Kidney tubule cell (primary cell): ENCODE results near the gene PCDH9.

Source experiments
- DNase-seq: peaks from one replicate; pipeline ENCODE4 v3.0.0-alpha.2; 2018; ENCODE audit warnings: low spot score

PCDH9 gene

DNA sequence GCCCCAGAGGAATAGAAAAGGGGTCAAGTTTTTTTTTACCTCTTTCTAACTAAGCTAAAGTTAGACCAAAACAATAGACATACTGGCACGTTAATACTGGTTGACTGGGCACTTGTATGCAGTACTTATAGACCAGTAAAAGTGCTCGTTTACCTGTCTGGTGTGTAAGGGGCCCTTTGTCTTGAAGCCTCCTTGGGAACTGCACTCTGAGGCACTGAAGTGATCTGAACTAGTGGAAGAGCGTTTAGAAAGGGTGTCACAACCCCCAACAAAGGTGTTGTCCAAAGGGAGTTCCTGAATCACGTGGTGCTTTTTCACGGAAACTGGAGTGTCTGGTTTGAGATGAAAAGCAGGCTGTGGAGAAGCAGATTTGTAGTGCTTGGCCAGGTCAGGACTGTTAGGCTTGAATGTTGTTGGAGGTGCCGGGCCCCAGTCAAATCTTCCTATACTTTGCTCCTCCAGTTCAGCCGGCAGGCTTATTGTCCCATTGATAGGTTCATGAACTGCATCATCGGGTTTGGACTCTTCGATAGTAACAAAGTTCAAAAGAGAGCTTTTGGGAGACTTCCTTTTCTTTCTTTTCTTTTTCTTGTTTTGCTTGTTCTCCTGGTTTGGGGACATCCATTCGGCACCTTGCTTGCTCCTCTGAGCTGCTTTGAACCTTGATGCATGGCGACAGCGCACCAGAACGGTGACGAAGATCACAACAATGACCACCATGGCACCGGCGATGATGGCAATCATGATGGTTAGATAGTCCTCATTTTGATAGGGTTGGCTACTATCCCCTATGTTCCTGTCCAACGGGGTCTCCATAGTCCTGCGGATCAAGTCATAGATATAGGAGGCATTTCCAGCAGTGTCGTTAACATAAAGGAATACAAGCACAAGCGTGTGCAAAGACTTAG, 4.6 kb downstream of the PCDH9 start:
- DNase-seq: no peak

DNA sequence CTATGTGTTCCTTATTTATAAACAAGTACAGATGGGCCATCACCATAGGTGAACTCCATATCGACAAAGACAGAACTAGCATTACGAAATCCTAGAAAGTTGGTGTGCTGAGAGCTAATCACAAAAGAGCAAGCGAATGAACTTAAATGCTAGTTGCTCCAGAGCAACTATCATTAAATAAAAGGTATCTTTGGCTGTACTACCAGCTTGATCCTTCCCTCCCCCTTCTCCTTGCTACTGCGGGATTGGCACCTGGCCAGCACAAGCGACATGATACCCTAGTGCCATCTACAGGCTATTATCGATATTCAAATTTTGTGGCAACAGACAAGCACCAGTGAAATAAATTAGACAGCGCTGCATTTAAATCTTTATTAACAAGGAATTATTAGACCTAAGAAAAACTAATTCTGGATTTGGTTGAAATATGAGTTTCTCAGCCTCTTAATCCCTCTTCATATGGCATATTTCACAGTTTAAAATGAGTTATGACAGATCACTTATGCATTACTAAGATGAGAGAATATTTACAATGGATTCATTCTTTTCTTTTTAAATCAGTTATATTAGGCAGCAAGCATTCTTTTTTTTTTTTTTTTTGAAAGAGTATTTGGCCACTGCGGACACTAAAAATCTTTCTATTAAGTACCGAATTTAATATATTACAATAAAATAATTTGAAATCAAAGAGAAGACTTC, 5.8 kb downstream of the PCDH9 start:
- peak; percentile 82 for DNase-seq

DNA sequence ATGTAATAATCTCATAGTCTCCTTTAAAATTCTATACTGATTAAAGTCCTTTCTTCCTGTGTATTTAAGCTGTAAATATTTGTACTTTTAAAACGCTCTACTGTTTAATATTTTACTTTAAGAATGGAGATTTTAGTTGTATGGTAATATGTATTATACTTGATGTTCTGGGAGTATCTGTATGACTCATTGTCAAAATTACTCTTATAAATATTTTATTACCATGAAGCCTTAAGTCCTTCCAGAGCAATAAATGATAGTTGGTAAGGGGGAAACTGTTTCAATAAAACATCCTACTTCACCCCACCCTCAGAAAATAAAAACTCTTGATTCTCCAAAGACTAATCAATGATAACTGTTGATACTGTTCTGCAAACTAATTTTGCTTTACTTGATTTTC, 6.4 kb downstream of the PCDH9 start:
- no peak for DNase-seq

DNA sequence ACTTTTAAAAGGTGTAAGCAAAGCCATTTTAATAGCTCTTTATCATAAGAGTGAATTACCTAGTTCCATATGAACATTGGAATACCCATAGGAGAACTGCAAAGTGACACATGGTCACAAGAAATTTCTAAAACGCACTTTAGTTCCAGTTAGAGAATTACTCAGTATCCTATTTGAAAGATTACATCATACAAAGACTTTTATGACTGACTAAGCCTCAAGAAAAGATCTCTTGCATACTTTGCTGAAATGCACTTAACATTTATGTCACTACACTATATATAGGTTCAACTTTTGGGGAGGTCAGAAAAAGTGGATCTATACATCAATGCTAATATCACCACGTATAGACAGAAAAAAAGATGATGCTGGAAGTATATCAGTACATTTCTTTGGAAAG, 7.1 kb downstream of the PCDH9 start:
- peak; percentile 28 for DNase-seq

GRCh38 chr13:67221630-67222226, 8.4 kb downstream of the PCDH9 start:
- DNase-seq: no peak

DNA sequence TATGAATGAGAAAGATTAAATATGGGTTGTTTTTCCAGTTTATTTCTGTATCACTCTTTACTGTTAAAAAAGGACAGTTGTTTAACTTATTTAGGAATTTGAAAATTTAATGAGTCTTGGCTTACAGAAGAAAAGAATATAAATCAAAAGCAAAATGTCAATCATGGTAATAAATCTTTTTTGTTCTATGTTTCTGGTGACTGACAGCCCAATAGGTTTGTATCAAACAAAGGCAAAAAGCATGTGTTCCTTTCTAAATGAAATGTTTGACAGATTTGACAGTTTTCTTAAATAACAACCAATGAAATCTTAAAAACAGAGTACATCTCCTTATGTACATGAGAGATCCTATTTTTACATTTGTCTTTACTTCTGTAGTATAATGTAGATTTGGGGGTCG, 11.0 kb downstream of the PCDH9 start:
- no peak for DNase-seq

- DNase-seq: no peak
Measured at GRCh38 chr13:67217880-67218279, 12.3 kb downstream of the PCDH9 start.

GRCh38 chr13:67216864-67217263, 13.3 kb downstream of the PCDH9 start:
- no peak for DNase-seq

GRCh38 chr13:67210208-67210607, 19.9 kb downstream of the PCDH9 start:
- no peak for DNase-seq

DNA sequence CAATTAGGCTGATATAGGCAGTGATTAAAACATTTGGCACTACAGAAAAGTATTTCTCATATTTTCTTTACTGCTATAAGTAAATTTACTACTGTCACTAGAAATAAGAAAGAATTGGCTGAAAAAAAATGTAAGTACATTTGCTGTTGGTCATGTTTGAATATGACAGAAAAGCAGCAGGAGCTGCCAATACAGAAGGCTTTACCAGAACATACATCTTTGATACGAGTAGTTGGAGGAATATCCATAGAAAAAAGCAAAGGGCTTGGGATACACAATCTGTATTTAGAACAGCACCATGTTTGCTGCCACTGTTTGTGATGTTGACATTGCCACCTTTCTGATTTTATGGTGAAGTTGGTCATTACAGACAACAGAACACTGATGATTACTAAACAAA, 21.6 kb downstream of the PCDH9 start:
- no peak for DNase-seq

DNA sequence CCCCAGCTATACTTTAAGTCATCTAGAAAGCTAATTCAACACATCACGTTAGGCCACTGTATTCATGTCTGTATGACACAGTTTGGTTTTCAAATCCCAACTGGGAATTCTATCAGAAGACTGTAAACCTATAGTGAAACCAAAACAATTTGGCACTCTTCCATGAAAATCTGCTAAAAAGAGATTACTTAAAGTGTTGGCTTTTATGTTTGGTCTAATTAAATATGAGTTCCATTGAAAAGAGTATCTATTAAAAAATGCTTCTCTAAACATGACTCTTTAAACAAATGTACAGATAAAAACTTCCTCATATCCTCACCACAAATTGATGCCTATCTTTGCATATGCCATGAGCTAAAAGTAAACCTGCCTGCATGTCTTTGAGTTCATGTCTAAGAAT, 25.4 kb downstream of the PCDH9 start:
- DNase-seq: no peak

DNA sequence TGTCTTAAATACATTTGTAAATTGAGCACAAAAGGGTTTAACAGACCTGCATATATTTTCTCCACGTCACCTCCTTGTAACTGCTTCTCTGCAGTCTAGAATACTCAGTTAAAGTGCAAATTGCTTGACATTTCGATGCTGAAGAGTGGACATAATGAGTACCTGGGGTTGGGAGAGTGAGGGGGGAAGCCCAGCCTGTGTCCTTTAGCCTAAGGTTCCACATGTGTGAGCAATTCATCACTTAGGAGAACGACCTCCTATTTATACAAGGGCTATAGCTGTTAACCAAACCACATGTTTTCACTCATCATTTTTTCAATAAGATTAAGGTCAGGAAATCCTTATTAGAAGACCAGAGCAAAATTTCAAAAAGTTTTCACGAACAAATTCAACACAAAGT, 29.5 kb downstream of the PCDH9 start:
- no peak for DNase-seq

DNA sequence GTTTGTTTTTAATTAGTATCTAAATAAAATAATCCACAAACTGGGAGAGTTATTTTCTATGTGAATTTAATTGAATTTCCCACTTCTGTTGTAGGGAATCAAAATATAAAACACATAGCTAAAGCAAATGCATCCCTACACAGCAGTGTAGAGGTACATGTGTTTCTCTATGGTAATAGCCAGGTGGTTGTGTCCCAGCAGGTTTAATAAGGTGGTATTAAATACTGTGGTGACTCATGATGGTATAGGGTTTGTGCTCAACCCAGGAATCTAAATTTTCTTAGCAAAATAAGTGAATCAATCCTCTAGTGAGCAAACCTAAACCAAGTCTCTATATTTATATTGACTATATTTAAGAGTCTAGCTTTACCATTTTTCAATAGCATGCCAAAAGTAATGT, 30.0 kb downstream of the PCDH9 start:
- no peak for DNase-seq

DNA sequence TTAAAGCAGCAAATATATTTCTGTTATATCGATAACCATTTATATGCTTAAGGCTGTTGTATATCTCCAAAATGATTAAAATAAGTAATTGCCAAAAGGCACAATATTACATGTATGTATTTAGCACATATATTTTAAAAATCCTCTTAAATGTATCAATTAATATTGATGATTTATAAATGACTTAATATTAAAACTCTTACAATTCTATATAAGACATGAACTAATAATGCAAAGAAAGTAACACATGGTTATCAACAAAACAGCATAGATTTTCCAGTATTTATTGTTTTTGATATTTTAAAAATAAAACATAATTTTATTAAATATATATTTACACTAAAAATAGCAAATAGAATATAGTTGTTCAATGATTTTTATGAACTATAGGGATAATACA, 32.4 kb downstream of the PCDH9 start:
- DNase-seq: no peak

DNA sequence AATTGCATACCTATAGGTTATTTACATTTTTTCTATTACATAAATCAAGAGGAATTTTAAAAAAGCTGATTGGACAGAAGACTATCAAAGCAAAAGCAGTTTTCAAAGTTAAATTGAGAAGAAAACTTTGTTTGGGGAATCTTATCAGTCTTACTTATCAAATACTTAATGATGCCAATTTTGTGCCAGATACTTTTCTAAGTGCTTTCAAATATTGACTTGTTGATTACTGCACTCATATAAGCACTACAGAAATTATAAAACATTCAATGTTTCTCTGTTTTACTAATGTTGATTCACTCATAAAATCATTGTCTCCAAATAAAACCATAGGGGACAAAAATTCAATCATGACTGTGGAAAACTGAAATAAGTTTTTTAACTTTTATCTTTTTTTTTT, 36.2 kb downstream of the PCDH9 start:
- no peak for DNase-seq

DNA sequence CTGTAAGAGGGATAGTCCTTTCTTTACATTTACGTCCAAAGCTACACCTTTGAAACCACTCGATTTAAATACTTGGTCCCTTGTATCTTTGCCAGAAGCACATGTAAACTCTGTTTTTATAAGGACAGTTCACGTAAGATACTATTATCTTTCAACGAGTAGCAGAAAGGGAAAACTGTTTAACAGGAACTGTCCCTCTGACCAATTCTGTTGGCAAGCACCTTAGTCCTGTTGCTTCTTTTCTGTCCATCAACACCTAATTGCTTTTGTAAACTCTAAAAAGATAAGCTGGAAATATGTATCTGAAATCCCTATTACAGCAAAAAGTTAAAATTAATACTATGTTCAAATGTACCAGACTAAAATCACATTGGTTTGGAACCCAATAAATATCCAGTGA, 37.4 kb downstream of the PCDH9 start:
- DNase-seq: no peak

GRCh38 chr13:67186995-67187569, 43.1 kb downstream of the PCDH9 start:
- DNase-seq: no peak

DNA sequence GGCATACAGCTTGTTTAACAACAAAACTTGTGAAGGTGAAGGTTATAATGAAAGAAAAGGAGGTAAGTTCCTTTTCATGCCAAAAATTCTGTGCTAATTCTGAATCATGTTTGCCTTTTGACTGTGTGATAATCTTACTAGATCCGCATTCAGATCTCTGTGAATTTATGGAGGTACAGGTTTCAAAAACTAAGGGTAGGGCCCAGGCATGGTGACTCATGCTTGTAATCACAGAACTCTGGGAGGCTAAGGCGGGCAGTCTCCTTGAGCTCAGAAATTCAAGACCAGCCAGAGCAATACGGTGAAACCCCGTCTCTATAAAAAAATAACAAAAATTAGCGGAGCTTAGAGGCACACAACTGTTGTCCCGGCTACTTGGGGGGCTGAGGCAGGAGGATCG, 45.9 kb downstream of the PCDH9 start:
- DNase-seq: no peak

- no peak for DNase-seq
Measured at GRCh38 chr13:67183151-67183550, 47.0 kb downstream of the PCDH9 start.

DNA sequence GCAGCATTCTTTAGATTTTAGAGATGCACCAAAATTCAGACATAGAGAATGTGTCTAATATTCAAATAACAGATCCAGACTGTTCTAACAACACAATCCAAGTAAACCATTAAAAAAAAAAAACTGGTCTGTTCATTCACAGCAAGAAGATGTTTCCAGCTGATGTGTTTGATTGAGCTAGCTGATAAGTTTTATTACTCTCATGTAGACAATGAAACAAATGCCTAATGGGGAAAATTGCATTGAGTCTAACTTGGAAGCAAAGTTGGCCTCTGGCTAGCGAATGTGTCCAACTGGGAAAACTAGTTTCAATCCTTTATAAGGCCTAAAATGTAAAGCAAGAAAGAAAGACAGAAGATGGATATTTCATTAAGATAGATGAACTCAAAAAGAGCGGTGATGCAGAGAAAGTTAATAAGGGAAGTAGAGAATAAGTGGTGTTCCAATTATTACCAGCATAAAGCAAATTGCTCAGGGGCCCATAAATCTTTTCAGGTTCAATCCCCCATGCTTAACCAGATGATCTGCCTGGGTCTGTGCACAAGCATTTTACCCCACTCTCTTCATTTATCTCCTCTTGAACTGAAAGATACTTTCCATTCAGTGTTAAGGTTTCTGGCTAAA, 54.2 kb downstream of the PCDH9 start:
- DNase-seq: no peak

GRCh38 chr13:67168384-67168783, 61.8 kb downstream of the PCDH9 start:
- no peak for DNase-seq

DNA sequence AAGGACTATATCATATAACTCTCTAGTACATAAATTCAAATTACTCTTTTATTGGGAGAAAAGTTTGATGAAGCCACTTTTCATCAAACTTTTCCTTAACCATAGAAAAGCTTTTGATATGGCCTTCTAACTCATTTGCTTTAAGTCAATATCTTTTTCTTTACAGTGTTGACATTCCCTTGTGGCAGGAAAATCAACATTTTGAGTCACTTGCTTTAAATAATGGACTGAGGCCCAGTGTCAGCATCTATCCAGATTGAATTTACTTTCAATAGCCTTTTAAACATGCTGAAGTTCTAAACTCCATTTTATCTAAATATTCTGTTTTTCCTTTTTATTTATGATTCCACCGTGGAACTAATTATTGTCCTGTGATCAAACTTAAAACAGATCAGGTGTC, 62.7 kb downstream of the PCDH9 start:
- no peak for DNase-seq
